SK-N-MC (cell line): ENCODE measurements around the gene TMPRSS6.

ENCODE experiments used
- EZH2 ChIP-seq: fragments of 200-600 bp; sonication (generic); IDR thresholded peaks from one replicate; pipeline ENCODE4 v1.6.1; 2017; ENCODE audit warnings: antibody characterized with exemption
- POLR2AphosphoS5 ChIP-seq: IDR thresholded peaks from 2 replicates; pipeline ENCODE4 v1.6.1; 2012; ENCODE audit warnings: mild to moderate bottlenecking, low read depth, low read length, borderline replicate concordance

DNA sequence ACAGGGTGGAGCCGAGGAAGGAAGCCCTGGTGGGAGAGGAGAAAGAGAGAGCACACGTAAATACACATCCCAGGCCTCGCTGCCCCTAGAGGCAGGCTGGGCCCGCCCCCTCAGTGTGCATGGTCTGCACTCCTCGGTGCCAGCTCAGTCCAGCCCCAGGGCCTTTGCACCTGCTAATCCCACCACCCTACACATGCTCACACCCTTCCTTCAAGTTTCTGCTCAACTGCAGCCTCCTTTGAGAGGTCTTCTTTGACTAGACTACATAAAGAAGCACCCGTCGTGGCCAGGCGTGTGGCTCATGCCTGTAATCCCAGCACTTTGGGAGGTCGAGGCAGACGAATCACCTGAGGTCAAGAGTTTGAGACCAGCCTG is 34.7 kb upstream of the TMPRSS6 start:
- TF ChIP-seq EZH2 = no peak
- TF ChIP-seq POLR2AphosphoS5 = no peak
